Activated CD8-positive, alpha-beta T cell treated with anti-CD3 and anti-CD28 coated beads for 36 hours (primary cell): ENCODE measurements around the gene CLCN6. TPM values are rescaled to one million over a fixed set of nuclear protein-coding genes. Genes with fewer than 3 reads are reported as not detected.

Experiments used
- ATAC-seq: fragments of 200-7000 bp; cut with Tn5 transposase; one replicate; pipeline ENCODE4 v1.10.0; 2021; ENCODE audit warnings: mild to moderate bottlenecking, moderate library complexity
- CTCF ChIA-PET: fragments of 350-600 bp; sonication (Branson Sonifier 250); formaldehyde crosslinking; loops from one replicate; lab custom pipeline; 2021; ENCODE audit warnings: antibody characterized with exemption; lab: Charles Lee
- POLR2A ChIA-PET: fragments of 350-600 bp; sonication (Branson Sonifier 250); formaldehyde crosslinking; loops from one replicate; lab custom pipeline; 2021; ENCODE audit warnings: antibody characterized with exemption; lab: Charles Lee
- DNase-seq: peaks from one replicate; pipeline ENCODE4 v3.0.0-alpha.2; 2020
- H3K27ac Mint-ChIP-seq: one replicate; pipeline ENCODE4 v1.8.0; 2021; ENCODE audit warnings: mild to moderate bottlenecking, mixed read lengths
- H3K27me3 Mint-ChIP-seq: one replicate; pipeline ENCODE4 v1.8.0; 2021; ENCODE audit warnings: mixed read lengths
- H3K36me3 Mint-ChIP-seq: one replicate; pipeline ENCODE4 v1.8.0; 2021; ENCODE audit warnings: low read depth, mixed read lengths
- H3K4me1 Mint-ChIP-seq: one replicate; pipeline ENCODE4 v1.8.0; 2021; ENCODE audit warnings: low read depth, mixed read lengths
- H3K4me3 Mint-ChIP-seq: one replicate; pipeline ENCODE4 v1.8.0; 2021; ENCODE audit warnings: mild to moderate bottlenecking, moderate library complexity, mixed read lengths
- H3K9me3 Mint-ChIP-seq: one replicate; pipeline ENCODE4 v1.8.0; 2021; ENCODE audit warnings: mixed read lengths
- CTCF ChIP-seq: fragments of 200-600 bp; IDR thresholded peaks from one replicate; pipeline ENCODE4 v1.8.0; 2022; ENCODE audit warnings: antibody characterized with exemption, mild to moderate bottlenecking
- intact Hi-C: fragments of 100-400 bp; cut with micrococcal nuclease; formaldehyde crosslinking; loops from one replicate; pipeline ENCODE4 v1.10.0; 2022
- total RNA-seq, 2 experiments: library from RNA; stranded (reverse); gene quantifications; one replicate each; pipeline ENCODE4 v1.2.3, GENCODE V29; 2021

Gene CLCN6
- total RNA-seq, 2 experiments from 2014 or later: 10.8 to 12.2 TPM

GRCh38 chr1:11888206-11888876, 82.3 kb downstream of the CLCN6 start:
- CTCF ChIA-PET: no interaction called here
- no peak overlapping the region for H3K4me3 Mint-ChIP-seq
- POLR2A ChIA-PET: interaction anchor here (3.0 kb wide), 1 partner anchor 20 kb away, joined by 30 read pairs; no protein-coding TSS in a partner anchor
- H3K27ac Mint-ChIP-seq: no peak overlapping the region
- no peaks in the 10 kb centered on the region for H3K9me3 Mint-ChIP-seq
- peaks cover 10% of the 10 kb centered on the region for H3K27me3 Mint-ChIP-seq
- intact Hi-C loops: no loop called here
- no peak for ATAC-seq
- H3K4me1 Mint-ChIP-seq: no peaks in the 10 kb centered on the region
- no peaks in the 10 kb centered on the region for H3K36me3 Mint-ChIP-seq
- no peak for TF ChIP-seq CTCF
- DNase-seq: no peak

GRCh38 chr1:11888877-11889208, 82.9 kb downstream of the CLCN6 start:
- TF ChIP-seq CTCF: no peak
- no peak overlapping the region for H3K4me3 Mint-ChIP-seq
- ATAC-seq (no peak), DNase-seq (no peak)
- intact Hi-C loops: no loop called here
- no peaks in the 10 kb centered on the region for H3K9me3 Mint-ChIP-seq
- no peak overlapping the region for H3K27ac Mint-ChIP-seq
- no peaks in the 10 kb centered on the region for H3K4me1 Mint-ChIP-seq
- CTCF ChIA-PET: no interaction called here
- peaks cover 12% of the 10 kb centered on the region for H3K27me3 Mint-ChIP-seq
- no peaks in the 10 kb centered on the region for H3K36me3 Mint-ChIP-seq
- POLR2A ChIA-PET: interaction anchor here (3.0 kb wide), 1 partner anchor 20 kb away, joined by 30 read pairs; no protein-coding TSS in a partner anchor

- H3K4me3 Mint-ChIP-seq: no peak overlapping the region
- no peaks in the 10 kb centered on the region for H3K36me3 Mint-ChIP-seq
- no peak for TF ChIP-seq CTCF
- H3K4me1 Mint-ChIP-seq: no peaks in the 10 kb centered on the region
- ChIA-PET CTCF (interaction anchor here (1.1 to 4.0 kb wide), 3 partner anchors 13 to 140 kb away, joined by 3 to 45 read pairs (median 4); no protein-coding TSS in a partner anchor), POLR2A (interaction anchor here (11.5 kb wide), 1 partner anchor 17 kb away, joined by 149 read pairs; no protein-coding TSS in a partner anchor)
- intact Hi-C loops: loop anchor here (5.0 kb wide), 2 partner anchors 34 to 54 kb away; partner anchors contain the start of gene NPPB
- no peaks in the 10 kb centered on the region for H3K9me3 Mint-ChIP-seq
- DNase-seq: no peak
- no peak for ATAC-seq
- peaks cover 17% of the 10 kb centered on the region for H3K27me3 Mint-ChIP-seq
- no peak overlapping the region for H3K27ac Mint-ChIP-seq
These were observed 85.6 kb downstream of the CLCN6 start for GRCh38 chr1:11891433-11892186.

Other genes starting within 250 kb of the CLCN6 start
- 1 to 10 TPM; 1.7 to 1.9 TPM for gene FBXO2, start 151.8 kb upstream of the CLCN6 start, total RNA-seq
- gene FBXO44, start 151.3 kb upstream of the CLCN6 start, total RNA-seq: 10 to 100 TPM; 18.1 to 20.4 TPM
- gene FBXO6, start 142.0 kb upstream of the CLCN6 start, total RNA-seq: 1 to 10 TPM; 6.2 to 7.9 TPM
- 10 to 100 TPM; 86.5 to 90.4 TPM for gene MAD2L2, start 125.0 kb upstream of the CLCN6 start, total RNA-seq
- under 1 TPM; 0.18 to 0.20 TPM for gene DRAXIN, start 114.5 kb upstream of the CLCN6 start, total RNA-seq
- 1 to 10 TPM; 8.9 to 9.4 TPM for gene AGTRAP, start 70.1 kb upstream of the CLCN6 start, total RNA-seq
- gene C1orf167, start 44.0 kb upstream of the CLCN6 start, total RNA-seq: not detected
- gene MTHFR, start 227 bp upstream of the CLCN6 start, total RNA-seq: 1 to 10 TPM; 9.6 TPM
- gene NPPA, start 41.6 kb downstream of the CLCN6 start, total RNA-seq: not detected
- gene NPPB, start 52.8 kb downstream of the CLCN6 start, total RNA-seq: not detected
- gene KIAA2013, start 120.2 kb downstream of the CLCN6 start, total RNA-seq: 10 to 100 TPM; 23.5 to 25.5 TPM
- gene PLOD1, start 128.5 kb downstream of the CLCN6 start, total RNA-seq: 10 to 100 TPM; 21.5 to 22.0 TPM
- gene MFN2, start 174.3 kb downstream of the CLCN6 start, total RNA-seq: 10 to 100 TPM; 51.0 to 51.1 TPM
- 10 to 100 TPM; 24.0 to 24.7 TPM for gene MIIP, start 213.3 kb downstream of the CLCN6 start, total RNA-seq